Lower leg skin (tissue), 4 donors: ENCODE data around the gene RUNX3. TPM values are rescaled to one million over a fixed set of nuclear protein-coding genes. Genes with fewer than 3 reads are reported as not detected.

Experiments used
- DNase-seq, 2 donors: peaks; one replicate each; pipeline ENCODE4 v3.0.0-alpha.2; 2019; ENCODE audit warnings: low spot score in 2 of 2
- H3K4me3 ChIP-seq: fragments of 200-600 bp; sonication (generic); 2 replicates; pipeline ENCODE4 v1.5.1; 2017; ENCODE audit warnings: mild to moderate bottlenecking, low read depth; ENCODE audit not compliant: poor library complexity, severe bottlenecking
- POLR2A ChIP-seq, 2 donors: fragments of 450-650 bp; IDR thresholded peaks; one replicate each; pipeline ENCODE4 v1.6.1; 2016 to 2017; ENCODE audit warnings: antibody characterized with exemption in 2 of 2, mild to moderate bottlenecking in 1 of 2, moderate library complexity in 1 of 2
- WGBS, 2 donors: methylation state at CpG; one replicate each; pipeline ENCODE4 v1.1.5; 2018; 5-methylcytosine and 5-hydroxymethylcytosine counted together
- intact Hi-C: fragments of 100-400 bp; cut with DNase I; formaldehyde crosslinking; loops from one replicate; pipeline ENCODE4 v1.15.0; 2023; ENCODE audit warnings: low total_unique reads
- total RNA-seq, 4 donors: library from RNA; depleted of rRNA; stranded (reverse); fragments of >200 nt; gene quantifications; one replicate each; pipeline ENCODE4 v1.1.0, GENCODE V29; 2016
- TF ChIP-seq, protein P1 (sequence below), 3 donors: fragments of 450-650 bp; IDR thresholded peaks; one replicate each; pipeline ENCODE4 v1.5.1; 2016; ENCODE audit warnings: antibody characterized with exemption in 3 of 3, mild to moderate bottlenecking in 3 of 3, moderate library complexity in 2 of 3

RUNX3 gene
- total RNA-seq, 4 donors from 2014 or later: 6.1 to 24.4 (median 19.8) TPM

DNA sequence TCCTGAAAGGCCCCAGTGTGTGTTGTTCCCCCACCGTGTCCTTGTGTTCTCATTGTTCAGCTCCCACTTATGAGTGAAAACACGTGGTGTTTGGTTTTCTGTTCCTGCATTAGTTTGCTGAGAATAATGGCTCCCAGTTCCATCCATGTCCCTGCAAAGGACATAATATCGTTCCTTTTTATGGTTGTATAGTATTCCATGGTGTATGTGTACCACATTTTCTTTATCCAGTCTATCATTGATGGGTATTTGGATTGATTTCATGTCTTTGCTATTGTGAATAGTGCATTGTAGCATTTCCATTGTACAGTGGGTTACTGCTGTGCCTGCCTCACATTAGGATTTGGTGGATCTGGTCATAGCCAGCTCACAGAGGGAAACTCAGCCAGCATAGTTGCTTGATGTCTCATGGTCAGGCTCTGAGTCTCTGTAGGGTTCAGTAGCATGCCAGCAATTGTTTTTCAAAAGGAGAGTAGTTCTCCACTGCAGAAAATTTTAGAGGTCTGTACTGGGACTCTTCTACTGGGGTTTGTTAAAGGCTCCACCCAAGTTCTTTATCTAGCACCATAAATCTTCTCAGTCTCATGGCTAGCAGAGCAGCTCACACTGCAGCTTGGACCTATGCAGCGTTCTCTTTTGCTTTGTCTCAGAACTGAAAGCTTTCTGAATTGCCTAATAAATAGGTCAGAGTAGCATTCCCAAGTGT is 41.0 kb downstream of the RUNX3 start:
- intact Hi-C loops: no loop called here
- H3K4me3 ChIP-seq: no peak overlapping the region
- TF ChIP-seq POLR2A (IDR thresholded peaks at IDR 0.05): no peak
- TF ChIP-seq, protein P1, sequence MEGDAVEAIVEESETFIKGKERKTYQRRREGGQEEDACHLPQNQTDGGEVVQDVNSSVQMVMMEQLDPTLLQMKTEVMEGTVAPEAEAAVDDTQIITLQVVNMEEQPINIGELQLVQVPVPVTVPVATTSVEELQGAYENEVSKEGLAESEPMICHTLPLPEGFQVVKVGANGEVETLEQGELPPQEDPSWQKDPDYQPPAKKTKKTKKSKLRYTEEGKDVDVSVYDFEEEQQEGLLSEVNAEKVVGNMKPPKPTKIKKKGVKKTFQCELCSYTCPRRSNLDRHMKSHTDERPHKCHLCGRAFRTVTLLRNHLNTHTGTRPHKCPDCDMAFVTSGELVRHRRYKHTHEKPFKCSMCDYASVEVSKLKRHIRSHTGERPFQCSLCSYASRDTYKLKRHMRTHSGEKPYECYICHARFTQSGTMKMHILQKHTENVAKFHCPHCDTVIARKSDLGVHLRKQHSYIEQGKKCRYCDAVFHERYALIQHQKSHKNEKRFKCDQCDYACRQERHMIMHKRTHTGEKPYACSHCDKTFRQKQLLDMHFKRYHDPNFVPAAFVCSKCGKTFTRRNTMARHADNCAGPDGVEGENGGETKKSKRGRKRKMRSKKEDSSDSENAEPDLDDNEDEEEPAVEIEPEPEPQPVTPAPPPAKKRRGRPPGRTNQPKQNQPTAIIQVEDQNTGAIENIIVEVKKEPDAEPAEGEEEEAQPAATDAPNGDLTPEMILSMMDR (IDR thresholded peaks at IDR 0.05): no peak
- 64 to 88% methylated on average over 4 of the region's 4 CpGs for WGBS, 2 donors
- DNase-seq: no peak

DNA sequence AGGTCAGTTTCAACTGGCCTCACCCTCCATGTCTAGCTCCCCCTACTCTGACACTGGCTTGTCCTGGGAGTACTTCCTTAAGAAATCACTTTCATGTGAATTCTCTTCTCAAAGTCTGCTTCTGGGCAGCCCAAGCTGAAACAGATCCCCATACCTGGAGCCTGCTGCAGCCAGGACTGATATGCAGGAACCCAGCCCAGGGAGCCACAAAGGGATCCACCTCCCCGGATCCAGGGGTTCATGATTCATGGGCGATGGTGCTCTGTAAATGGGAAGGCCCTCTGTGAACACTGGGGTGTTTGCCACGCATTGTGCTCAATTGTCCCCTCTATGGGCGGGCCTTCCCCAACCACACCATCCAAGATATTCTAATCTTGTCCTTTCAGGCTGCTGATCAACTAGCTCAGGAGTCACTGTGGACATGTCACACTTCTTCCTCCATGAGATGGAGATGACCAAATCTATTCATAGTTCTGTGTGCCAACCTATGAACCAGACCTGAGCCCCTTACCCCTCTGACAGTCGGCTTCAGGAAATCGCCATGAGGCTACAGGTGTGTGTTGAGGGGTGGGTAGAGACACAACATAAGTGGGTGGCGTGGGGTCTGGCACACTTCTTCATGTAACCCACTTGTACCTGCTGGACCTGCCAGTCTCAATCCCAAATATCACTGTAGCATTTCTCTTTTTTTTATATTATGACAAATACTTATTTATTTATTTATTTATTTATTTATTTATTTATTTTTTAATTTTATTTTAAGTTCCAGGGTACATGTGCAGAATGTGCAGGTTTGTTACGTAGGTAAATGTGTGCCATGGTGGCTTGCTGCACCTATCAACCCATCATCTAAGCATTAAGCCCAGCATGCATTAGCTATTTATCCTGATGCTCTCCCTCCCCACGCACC is 41.8 kb downstream of the RUNX3 start:
- intact Hi-C loops: no loop called here
- no peak for TF ChIP-seq POLR2A (IDR thresholded peaks at IDR 0.05)
- TF ChIP-seq, protein P1 (IDR thresholded peaks at IDR 0.05): no peak
- peak in 1 of 2 donors; percentile 40 for DNase-seq
- no peak overlapping the region for H3K4me3 ChIP-seq
- WGBS, 2 donors: 92 to 95% methylated on average over 9 of the region's 9 CpGs

DNA sequence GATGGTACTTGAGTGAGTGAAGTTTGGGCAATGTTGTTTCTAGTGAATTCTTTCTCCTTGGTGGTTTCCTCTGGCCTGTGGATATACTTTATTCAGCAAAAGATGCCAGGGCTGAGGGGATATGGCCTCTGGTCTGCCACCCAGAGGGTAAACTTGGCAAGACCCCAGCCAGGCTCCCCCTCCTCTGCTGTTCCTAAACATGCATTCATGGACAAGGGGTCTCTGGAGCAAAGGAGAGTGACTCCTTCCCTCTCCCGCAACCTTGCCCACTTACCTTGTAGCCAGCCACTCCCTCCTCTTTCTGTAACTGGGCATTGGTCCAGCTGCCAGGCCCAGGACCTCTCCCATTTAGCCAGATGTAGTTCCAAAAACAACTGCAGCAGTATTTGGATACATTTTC is 43.8 kb downstream of the RUNX3 start:
- WGBS, 2 donors: 67 to 96% methylated on average over 1 of the region's 1 CpG
- intact Hi-C loops: no loop called here
- TF ChIP-seq, protein P1 (IDR thresholded peaks at IDR 0.05): no peak
- TF ChIP-seq POLR2A (IDR thresholded peaks at IDR 0.05): no peak
- no peak overlapping the region for H3K4me3 ChIP-seq
- DNase-seq: peak in 1 of 2 donors; percentile 29

DNA sequence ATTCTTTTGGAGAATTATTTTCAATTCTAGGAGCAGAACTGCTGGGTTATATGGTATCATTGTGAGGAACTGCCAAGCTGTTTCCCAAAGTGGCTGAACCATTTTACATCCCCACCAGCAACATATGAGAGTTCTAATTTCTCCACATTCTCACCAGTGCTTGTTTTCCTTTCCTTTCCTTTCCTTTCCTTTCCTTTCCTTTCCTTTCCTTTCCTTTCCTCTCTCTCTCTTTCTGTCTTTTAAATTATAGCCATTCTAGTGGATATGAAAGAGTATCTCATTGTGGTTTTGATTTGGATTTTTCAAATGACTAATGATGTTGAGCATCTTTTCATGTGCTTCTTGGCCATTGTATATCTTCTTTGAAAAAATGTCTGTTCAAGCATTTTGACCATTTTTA is 45.3 kb downstream of the RUNX3 start:
- DNase-seq: no peak
- intact Hi-C loops: loop anchor here (5.0 kb wide), 1 partner anchor 727 kb away; no protein-coding TSS in a partner anchor

DNA sequence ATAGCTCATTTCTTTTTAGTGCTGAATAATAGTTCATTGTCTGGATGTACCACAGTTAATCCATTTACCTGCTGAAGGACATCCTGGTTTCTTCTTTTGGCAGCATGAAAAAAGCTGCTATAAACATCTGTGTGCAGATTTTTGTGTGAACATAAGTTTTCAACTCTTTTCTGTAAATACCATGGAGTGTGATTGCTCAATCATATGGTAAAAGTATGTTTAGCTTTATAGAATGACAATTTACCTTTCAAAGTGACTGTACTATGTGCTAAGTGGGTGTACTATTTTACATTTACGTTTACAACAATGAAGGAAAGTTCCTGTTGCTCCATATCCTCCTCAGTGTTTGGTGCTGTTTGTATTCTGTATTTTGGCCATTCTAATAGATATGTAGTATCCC is 49.0 kb downstream of the RUNX3 start:
- intact Hi-C loops: loop anchor here (5.0 kb wide), 1 partner anchor 724 kb away; no protein-coding TSS in a partner anchor
- no peak overlapping the region for H3K4me3 ChIP-seq
- WGBS, 2 donors: 41 to 51% methylated on average over 1 of the region's 1 CpG
- no peak for DNase-seq
- TF ChIP-seq, protein P1 (IDR thresholded peaks at IDR 0.05): no peak
- TF ChIP-seq POLR2A (IDR thresholded peaks at IDR 0.05): no peak

More for the DNA sequence above, 45.3 kb downstream of the RUNX3 start:
- TF ChIP-seq POLR2A (IDR thresholded peaks at IDR 0.05): no peak
- TF ChIP-seq, protein P1 (IDR thresholded peaks at IDR 0.05): no peak
- no peak overlapping the region for H3K4me3 ChIP-seq
